H9 (cell line): ENCODE results near the gene TPM4. TPM values are rescaled to one million over a fixed set of nuclear protein-coding genes. Genes with fewer than 3 reads are reported as not detected.

Experiments
- DNase-seq: peaks from one replicate; pipeline ENCODE4 v3.0.0-alpha.2; 2017
- H2AFZ ChIP-seq: one replicate; pipeline ENCODE4 v1.6.1; 2013; ENCODE audit warnings: mild to moderate bottlenecking, low read length, control low read depth, moderate library complexity
- H2AK5ac ChIP-seq: 2 replicates; pipeline ENCODE4 v1.6.1; 2013; ENCODE audit warnings: low read length, control low read depth, mixed read lengths; ENCODE audit not compliant: insufficient read length
- H2BK120ac ChIP-seq: one replicate; pipeline ENCODE4 v1.6.1; 2013; ENCODE audit warnings: low read depth, mild to moderate bottlenecking, low read length, control low read depth, inconsistent platforms; ENCODE audit not compliant: poor library complexity, severe bottlenecking
- H2BK12ac ChIP-seq: 2 replicates; pipeline ENCODE4 v1.6.1; 2013; ENCODE audit warnings: low read length, control low read depth, mixed read lengths, low read depth; ENCODE audit not compliant: insufficient read length
- H2BK15ac ChIP-seq: 2 replicates; pipeline ENCODE4 v1.6.1; 2013; ENCODE audit warnings: low read depth, low read length, control low read depth
- H2BK20ac ChIP-seq: one replicate; pipeline ENCODE4 v1.6.1; 2013; ENCODE audit warnings: low read depth, mild to moderate bottlenecking, low read length, control low read depth, inconsistent platforms; ENCODE audit not compliant: poor library complexity, severe bottlenecking
- H2BK5ac ChIP-seq: 2 replicates; pipeline ENCODE4 v1.6.1; 2013; ENCODE audit warnings: low read length, control low read depth, mixed read lengths; ENCODE audit not compliant: insufficient read length
- H3K14ac ChIP-seq: 2 replicates; pipeline ENCODE4 v1.6.1; 2013; ENCODE audit warnings: low read length, control low read depth; ENCODE audit not compliant: insufficient read depth
- H3K18ac ChIP-seq: 2 replicates; pipeline ENCODE4 v1.6.1; 2013; ENCODE audit warnings: low read depth, mild to moderate bottlenecking, mixed read lengths, low read length, control low read depth; ENCODE audit not compliant: insufficient read length
- H3K23ac ChIP-seq: 2 replicates; pipeline ENCODE4 v1.6.1; 2013; ENCODE audit warnings: low read length, control low read depth, mixed read lengths, low read depth; ENCODE audit not compliant: insufficient read length
- H3K23me2 ChIP-seq: 2 replicates; pipeline ENCODE4 v1.6.1; 2013; ENCODE audit warnings: low read depth, mild to moderate bottlenecking, mixed read lengths, low read length, control low read depth; ENCODE audit not compliant: insufficient read length, poor library complexity, severe bottlenecking
- H3K27ac ChIP-seq: 2 replicates; pipeline ENCODE4 v1.5.1; 2013; ENCODE audit warnings: low read length, control low read depth, mixed read lengths, low read depth; ENCODE audit not compliant: insufficient read length
- H3K27me3 ChIP-seq: 2 replicates; pipeline ENCODE4 v1.6.1; 2013; ENCODE audit warnings: low read length, control low read depth, inconsistent platforms; ENCODE audit not compliant: insufficient read depth
- H3K4ac ChIP-seq: 2 replicates; pipeline ENCODE4 v1.6.1; 2013; ENCODE audit warnings: low read depth, mild to moderate bottlenecking, control low read depth, inconsistent platforms, low read length, moderate library complexity
- H3K4me1 ChIP-seq: 2 replicates; pipeline ENCODE4 v1.6.1; 2013; ENCODE audit warnings: low read length, control low read depth, inconsistent platforms; ENCODE audit not compliant: insufficient read depth
- H3K4me2 ChIP-seq: 2 replicates; pipeline ENCODE4 v1.6.1; 2013; ENCODE audit warnings: low read length, control low read depth, mixed read lengths; ENCODE audit not compliant: insufficient read length, insufficient read depth
- H3K56ac ChIP-seq: 2 replicates; pipeline ENCODE4 v1.6.1; 2013; ENCODE audit warnings: low read depth, mild to moderate bottlenecking, mixed read lengths, low read length, control low read depth; ENCODE audit not compliant: insufficient read length
- H3K79me1 ChIP-seq: 2 replicates; pipeline ENCODE4 v1.6.1; 2013; ENCODE audit warnings: low read depth, mild to moderate bottlenecking, moderate library complexity, low read length, control low read depth, inconsistent platforms; ENCODE audit not compliant: insufficient read depth, poor library complexity, severe bottlenecking
- H3K79me2 ChIP-seq: 2 replicates; pipeline ENCODE4 v1.6.1; 2013; ENCODE audit warnings: low read length, control low read depth, inconsistent platforms; ENCODE audit not compliant: insufficient read depth
- H3K9ac ChIP-seq: 2 replicates; pipeline ENCODE4 v1.6.1; 2013; ENCODE audit warnings: low read length, control low read depth, mixed read lengths; ENCODE audit not compliant: insufficient read length; ENCODE audit errors: extremely low read depth
- H3K9me3 ChIP-seq: one replicate; pipeline ENCODE4 v1.6.1; 2013; ENCODE audit warnings: low read depth, low read length, inconsistent platforms; ENCODE audit not compliant: control insufficient read depth
- H3T11ph ChIP-seq: one replicate; pipeline ENCODE4 v1.6.1; 2013; ENCODE audit warnings: mild to moderate bottlenecking, low read length, control low read depth, inconsistent platforms
- H4K20me1 ChIP-seq: one replicate; pipeline ENCODE4 v1.6.1; 2013; ENCODE audit not compliant: control insufficient read depth, insufficient read length, insufficient read depth
- H4K5ac ChIP-seq: 2 replicates; pipeline ENCODE4 v1.6.1; 2013; ENCODE audit warnings: low read depth, mild to moderate bottlenecking, mixed read lengths, low read length, control low read depth; ENCODE audit not compliant: insufficient read length
- H4K8ac ChIP-seq: replicated peaks from 2 replicates; pipeline ENCODE4 v1.6.1; 2013; ENCODE audit warnings: low read length, control low read depth, mixed read lengths, low read depth; ENCODE audit not compliant: insufficient read length
- H4K91ac ChIP-seq: 2 replicates; pipeline ENCODE4 v1.6.1; 2013; ENCODE audit warnings: low read depth, mild to moderate bottlenecking, moderate library complexity, mixed read lengths, low read length, control low read depth; ENCODE audit not compliant: insufficient read length
- H3K27ac Mint-ChIP-seq, 3 experiments: 2 replicates in 2 of 3; 3 replicates in 1 of 3; pipeline ENCODE4 v1.8.0; 2020 to 2021; ENCODE audit warnings: mixed read lengths in 3 of 3, mild to moderate bottlenecking in 1 of 3, moderate library complexity in 1 of 3
- H3K27me3 Mint-ChIP-seq: 2 replicates; pipeline ENCODE4 v1.8.0; 2021; ENCODE audit warnings: low read depth, mild to moderate bottlenecking, moderate library complexity, mixed read lengths
- H3K36me3 Mint-ChIP-seq, 3 experiments: 2 replicates in 2 of 3; 3 replicates in 1 of 3; pipeline ENCODE4 v1.8.0; 2020 to 2021; ENCODE audit warnings: low read depth in 3 of 3, mixed read lengths in 3 of 3; ENCODE audit not compliant: insufficient read depth in 1 of 3
- H3K4me1 Mint-ChIP-seq, 2 experiments: 2 replicates each; pipeline ENCODE4 v1.8.0; 2020; ENCODE audit warnings: mixed read lengths in 2 of 2
- H3K4me3 Mint-ChIP-seq, 2 experiments: 2 replicates in 1 of 2; 3 replicates in 1 of 2; pipeline ENCODE4 v1.8.0; 2020 to 2021; ENCODE audit warnings: mild to moderate bottlenecking in 2 of 2, mixed read lengths in 2 of 2, moderate library complexity in 1 of 2
- H3K9me3 Mint-ChIP-seq, 2 experiments: 2 replicates in 1 of 2; 3 replicates in 1 of 2; pipeline ENCODE4 v1.8.0; 2020; ENCODE audit warnings: mild to moderate bottlenecking in 2 of 2, mixed read lengths in 2 of 2, moderate library complexity in 1 of 2
- CTCF ChIP-seq: fragments of 200-600 bp; sonication (generic); conservative IDR thresholded peaks from 3 replicates; pipeline ENCODE4 v1.8.0; 2021; ENCODE audit warnings: antibody characterized with exemption, mild to moderate bottlenecking
- WGBS: extraction: QIAGEN DNeasy Blood & Tissue Kit; methylation state at CpG from one replicate; pipeline ENCODE4 v1.1.7; 2013; ENCODE audit warnings: missing lambda C conversion rate, low lambda C conversion rate, mixed read lengths; ENCODE audit not compliant: insufficient read length; ENCODE audit errors: extremely low coverage; 5-methylcytosine and 5-hydroxymethylcytosine counted together
- total RNA-seq: library from RNA; stranded (reverse); gene quantifications from 2 replicates; pipeline ENCODE4 v1.2.1, GENCODE V29; 2021

TPM4 gene
- total RNA-seq, 1 experiment from 2014 or later = 431 TPM

GRCh38 chr19:16098416-16098768 lies 22.1 kb downstream of the TPM4 start:
- no peaks in the 10 kb centered on the region for H3K23me2 ChIP-seq
- H4K5ac ChIP-seq = no peak overlapping the region
- H3K4ac ChIP-seq = no peak overlapping the region
- H4K91ac ChIP-seq = no peak overlapping the region
- DNase-seq = no peak
- H3K27me3 Mint-ChIP-seq = no peaks in the 10 kb centered on the region; the same call in 1 of the 2 replicates
- no peak overlapping the region for H3T11ph ChIP-seq
- no peaks in the 10 kb centered on the region for H3K79me1 ChIP-seq
- H3K79me2 ChIP-seq = no peaks in the 10 kb centered on the region
- H3K14ac ChIP-seq = no peak overlapping the region
- H3K4me2 ChIP-seq = no peak overlapping the region
- H3K4me1 ChIP-seq = no peaks in the 10 kb centered on the region
- H3K4me3 Mint-ChIP-seq = no peak overlapping the region; a peak in 1 of 5 replicates
- no peaks in the 10 kb centered on the region for H4K20me1 ChIP-seq
- H3K56ac ChIP-seq = no peak overlapping the region
- no peak overlapping the region for H3K9ac ChIP-seq
- H3K4me1 Mint-ChIP-seq = no peaks in the 10 kb centered on the region
- no peak overlapping the region for H4K8ac ChIP-seq
- H2AFZ ChIP-seq = no peak overlapping the region
- H3K9me3 Mint-ChIP-seq = no peaks in the 10 kb centered on the region
- no peaks in the 10 kb centered on the region for H3K9me3 ChIP-seq
- H2BK20ac ChIP-seq = no peak overlapping the region
- H3K23ac ChIP-seq = no peak overlapping the region
- no peak overlapping the region for H2BK12ac ChIP-seq
- no peaks in the 10 kb centered on the region for H3K27me3 ChIP-seq
- H3K27ac Mint-ChIP-seq = peak overlapping the region in 1 of 3 experiments; percentile 38; a peak in 1 of 7 replicates
- no peak overlapping the region for H3K18ac ChIP-seq
- no peak for TF ChIP-seq CTCF
- WGBS = no CpG with 5 or more reads among the region's 6 CpGs
- H2BK120ac ChIP-seq = no peak overlapping the region
- no peak overlapping the region for H3K27ac ChIP-seq
- no peak overlapping the region for H2BK15ac ChIP-seq
- no peak overlapping the region for H2BK5ac ChIP-seq
- H3K36me3 Mint-ChIP-seq = peaks cover 56 to 97% (median 91%) of the 10 kb centered on the region in 3 experiments
- H2AK5ac ChIP-seq = no peak overlapping the region
